K562 (cell line): ENCODE data around the gene NCAPD2. TPM values are rescaled to one million over a fixed set of nuclear protein-coding genes. Genes with fewer than 3 reads are reported as not detected.

Experiments used
- CREB3 ChIP-seq: fragments of 450-650 bp; conservative IDR thresholded peaks from 2 replicates; pipeline ENCODE4 v1.6.1; 2016; ENCODE audit warnings: missing genetic modification characterization, low read depth, mild to moderate bottlenecking, missing compliant biosample characterization, moderate library complexity
- FOXM1 ChIP-seq, 2 experiments: fragments of 450-650 bp in 1 of 2; sonication (generic) in 1 of 2; formaldehyde crosslinking in 1 of 2; IDR thresholded peaks; 2 replicates each; pipeline versions ENCODE4 v1.6.1 to v1.9.0; 2017 to 2022; ENCODE audit warnings: low read depth in 2 of 2, mild to moderate bottlenecking in 2 of 2, missing genetic modification reagents in 1 of 2, moderate library complexity in 1 of 2
- GTF2E2 ChIP-seq: fragments of 200-800 bp; sonication (Bioruptor generic); IDR thresholded peaks from 2 replicates; pipeline ENCODE4 v1.6.1; 2016; ENCODE audit warnings: missing genetic modification characterization, missing compliant biosample characterization
- NCOA1 ChIP-seq: fragments of 450-650 bp; IDR thresholded peaks from 2 replicates; pipeline ENCODE4 v1.6.1; 2016; ENCODE audit warnings: low read depth
- SUPT5H ChIP-seq: fragments of 450-650 bp; IDR thresholded peaks from 2 replicates; pipeline ENCODE4 v1.6.1; 2016
- ZHX1 ChIP-seq: fragments of 150-350 bp; conservative IDR thresholded peaks from 2 replicates; pipeline ENCODE4 v1.6.1; 2014; ENCODE audit warnings: low read length
- ZMIZ1 ChIP-seq, 2 experiments: fragments of 150-350 bp in 1 of 2; IDR thresholded peaks; 2 replicates each; pipeline ENCODE4 v1.6.1; 2012 to 2016; ENCODE audit warnings: low read depth in 2 of 2, low read length in 2 of 2, mild to moderate bottlenecking in 1 of 2, moderate library complexity in 1 of 2
- ZNF318 ChIP-seq, 2 experiments: fragments of 450-650 bp; IDR thresholded peaks; 2 replicates each; pipeline ENCODE4 v1.6.1; 2016; ENCODE audit warnings: mild to moderate bottlenecking in 2 of 2, borderline replicate concordance in 1 of 2, low read depth in 1 of 2, moderate library complexity in 1 of 2
- ZNF766 ChIP-seq: fragments of 200-800 bp; sonication (Bioruptor generic); conservative IDR thresholded peaks from 2 replicates; pipeline ENCODE4 v1.6.1; 2016; ENCODE audit warnings: missing genetic modification characterization, missing compliant biosample characterization
- polyA plus RNA-seq, 8 experiments: library from polyadenylated mRNA; depleted of rRNA in 4 of 8; stranded (reverse) in 5 of 8; unstranded in 3 of 8; fragments of >200 nt; fragmentation: Nextera tagmentation in 2 of 8; fragmentation: Illumina TruSeq in 1 of 8; extraction: Ambion mirVana in 2 of 8; extraction: Trizol in 1 of 8; gene quantifications; 2 replicates each; pipeline versions ENCODE4 v1.2.1 to v1.2.3, GENCODE V29; 2011 to 2014; ENCODE audit warnings: inconsistent platforms in 1 of 8, missing spikeins in 1 of 8
- total RNA-seq, 7 experiments: library from RNA; depleted of rRNA in 6 of 7; stranded (reverse); fragments of >200 nt in 6 of 7; fragmentation: Illumina TruSeq in 2 of 7; extraction: Trizol in 2 of 7; gene quantifications; 2 replicates each; pipeline versions ENCODE4 v1.2.1 to v1.2.3, GENCODE V29; 2011 to 2021; ENCODE audit warnings: low replicate concordance in 1 of 7

NCAPD2 gene
- total and polyA plus RNA-seq, 9 of the 15 experiments (the other 6 are each of a cell fraction or from before 2014, with no cell fraction given), result 16.9 to 93.7 (median 68.3) TPM

GRCh38 chr12:6534945-6535696 lies 41.2 kb downstream of the NCAPD2 start (continued):
- TF ChIP-seq ZNF318 (IDR thresholded peaks at IDR 0.05; ENCODE audit: borderline replicate concordance in 1 of 2, low read depth in 1 of 2) (no peak), SUPT5H (peak; percentile 21; the same call in 1 of the 2 replicates), ZMIZ1 (IDR thresholded peaks at IDR 0.05; ENCODE audit: low read depth in 2 of 2, low read length in 2 of 2) (no peak), CREB3 (tag) (no peak), ZNF766 (CRISPR knock-in tag) (no peak), GTF2E2 (no peak), NCOA1 (no peak), ZHX1 (no peak), FOXM1 (IDR thresholded peaks at IDR 0.05; ENCODE audit: low read depth) (no peak), FOXM1 (CRISPR knock-in tag; IDR thresholded peaks at IDR 0.05; ENCODE audit: low read depth) (no peak)
